ENCODE data around the gene FGD6.
"Not testable (repeated sequence)": the region's sequence is repeated elsewhere in the genome, so short reads cannot be mapped to it uniquely, and the experiment has no call there.

Gene FGD6

DNA sequence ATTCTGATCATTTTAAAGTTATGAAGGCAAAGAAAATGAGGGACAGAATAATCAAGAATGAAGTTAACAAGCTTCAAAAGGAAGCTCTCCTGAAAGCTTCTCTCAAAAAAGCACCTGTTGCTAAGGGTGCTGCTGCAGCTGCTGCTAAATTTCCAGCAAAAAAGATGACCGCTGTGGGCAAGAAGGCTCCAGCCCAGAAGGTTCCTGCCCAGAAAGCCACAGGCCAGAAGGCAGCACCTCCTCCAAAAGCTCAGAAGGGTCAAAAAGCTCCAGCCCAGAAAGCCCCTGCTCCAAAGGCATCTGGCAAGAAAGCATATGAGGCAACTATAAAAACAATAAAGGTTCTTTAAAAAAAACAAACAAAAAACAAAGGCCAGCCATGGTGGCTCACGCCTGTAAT lies 91.2 kb downstream of the FGD6 start:
- no peak for DNase-seq (ENCODE audit: low read depth in 2 of 2)

DNA sequence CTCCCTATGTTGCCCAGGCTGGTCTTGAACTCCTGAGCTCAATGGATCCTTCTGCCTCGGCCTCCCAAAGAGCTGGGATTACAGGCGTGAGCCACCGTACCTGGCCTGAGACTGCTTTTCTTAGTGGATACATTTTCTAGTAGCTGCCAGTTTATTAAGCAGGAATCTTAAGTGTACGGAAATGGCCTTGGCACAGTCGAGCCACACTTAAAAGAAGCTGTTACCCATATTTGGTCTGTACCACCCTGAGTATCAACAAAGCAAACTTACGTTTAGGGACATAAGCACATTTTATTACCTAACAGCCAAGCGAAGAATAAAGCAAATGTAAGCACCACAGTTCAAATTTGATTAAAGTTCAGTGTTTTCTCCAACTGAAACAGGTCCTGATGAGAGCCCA lies 93.2 kb downstream of the FGD6 start:
- DNase-seq (ENCODE audit: low read depth in 2 of 2), result no peak

DNA sequence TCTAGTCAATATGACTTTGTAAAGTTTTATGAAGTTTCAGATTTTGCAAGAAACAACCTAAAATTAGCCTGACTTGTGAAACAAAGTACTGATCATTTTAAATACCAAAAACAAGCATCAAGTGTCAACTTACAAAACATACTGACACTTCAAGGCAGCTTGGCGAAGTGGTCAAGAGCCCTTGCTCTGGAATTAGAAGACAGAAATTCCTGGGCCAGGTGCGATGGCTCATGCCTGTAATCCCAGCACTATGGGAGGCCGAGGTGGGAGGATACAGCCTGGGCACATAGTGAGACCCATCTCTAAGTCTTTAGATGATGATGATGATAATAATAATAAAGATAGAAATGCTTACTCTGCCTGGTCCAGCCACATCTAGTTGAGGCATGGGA lies 98.5 kb downstream of the FGD6 start:
- no peak for DNase-seq (ENCODE audit: low read depth in 2 of 2)

DNA sequence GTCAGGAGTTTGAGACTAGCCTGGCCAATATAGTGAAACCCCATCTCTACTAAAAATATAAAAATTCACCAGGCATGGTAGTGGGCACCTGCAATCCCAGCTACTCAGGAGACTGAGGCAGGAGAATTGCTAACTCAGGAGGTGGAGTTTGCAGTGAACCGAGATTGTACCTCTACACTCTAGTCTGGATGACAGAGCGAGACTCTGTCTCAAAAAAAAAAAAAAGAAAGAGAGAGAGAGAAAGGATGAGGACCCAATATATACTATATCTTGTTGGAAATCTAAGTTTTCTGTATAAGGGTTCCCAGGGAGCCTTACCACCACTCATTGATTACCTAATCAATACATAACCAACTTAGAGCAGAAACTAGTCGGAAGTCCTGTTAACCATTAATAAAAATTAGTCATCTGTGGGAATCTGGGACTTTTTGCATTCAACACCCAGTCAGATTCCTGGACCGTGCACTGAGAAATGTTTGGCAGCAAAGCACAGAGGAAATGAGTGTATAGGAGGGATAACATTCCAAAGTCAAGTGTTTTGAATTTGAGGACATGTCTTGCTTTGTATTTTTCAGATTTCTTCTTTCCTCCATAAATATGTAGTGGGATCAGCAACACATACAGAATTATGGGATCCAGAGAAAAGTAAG lies 99.0 kb downstream of the FGD6 start:
- DNase-seq (ENCODE audit: low read depth in 2 of 2), result no peak

DNA sequence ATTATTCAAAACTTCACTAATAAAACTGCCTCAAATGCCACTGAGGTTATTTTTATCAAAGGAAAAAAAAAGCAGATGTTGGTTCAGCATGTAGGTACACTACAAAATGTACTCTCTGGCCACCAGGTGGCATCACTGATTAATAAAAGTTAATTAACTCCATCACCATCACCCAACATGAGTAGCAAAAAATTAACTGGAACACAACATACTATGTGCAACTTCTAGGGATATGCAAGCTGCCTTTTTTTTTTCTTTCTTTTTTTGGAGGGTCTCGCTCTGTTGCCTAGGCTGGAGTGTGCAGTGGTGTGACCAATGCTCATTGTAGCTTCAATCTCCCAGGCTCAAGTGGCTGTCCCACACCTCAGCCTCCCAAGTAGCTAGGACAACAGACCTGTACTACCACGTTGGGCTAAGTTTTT lies 100.1 kb downstream of the FGD6 start:
- peak; percentile 21 to 48 for DNase-seq (ENCODE audit: low read depth in 2 of 2)

DNA sequence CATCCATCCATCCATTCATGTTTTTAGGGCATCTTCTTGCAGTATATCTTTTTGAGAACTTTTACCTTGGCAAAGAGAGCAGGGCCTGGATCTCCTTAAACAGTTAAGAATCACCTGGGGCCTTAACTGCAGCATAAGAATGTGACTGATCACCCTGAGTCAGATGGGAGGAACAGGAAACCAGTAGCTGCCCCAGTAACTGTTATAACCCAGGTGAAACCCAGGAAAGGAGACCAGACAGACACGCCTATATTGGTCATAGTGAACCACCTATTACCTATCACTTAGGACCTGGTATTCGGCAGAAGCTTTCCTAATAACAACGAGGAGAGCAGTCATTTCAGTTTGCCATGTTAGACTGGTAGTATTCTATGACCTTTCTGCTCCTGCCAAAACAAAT lies 100.5 kb downstream of the FGD6 start:
- DNase-seq (ENCODE audit: low read depth in 2 of 2), result no peak

DNA sequence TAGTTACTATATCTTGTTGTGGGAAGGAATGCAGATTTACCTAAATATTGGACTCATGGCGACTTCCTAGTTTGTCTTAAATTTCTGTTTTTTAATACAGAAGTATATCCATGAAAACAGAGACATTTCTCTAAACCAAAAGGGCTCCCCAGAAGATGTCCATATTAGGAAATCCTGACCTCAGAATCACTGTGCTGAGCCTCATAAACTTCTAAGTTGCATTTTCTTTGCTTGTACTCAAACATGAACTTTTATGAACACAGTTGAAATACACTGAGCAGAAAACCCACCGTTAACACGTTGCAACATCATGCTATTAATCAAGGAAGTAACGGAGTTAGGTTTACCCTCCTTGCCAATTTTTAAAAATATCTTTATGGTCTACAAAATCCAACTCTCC lies 100.9 kb downstream of the FGD6 start:
- DNase-seq (ENCODE audit: low read depth in 2 of 2), result no peak

DNA sequence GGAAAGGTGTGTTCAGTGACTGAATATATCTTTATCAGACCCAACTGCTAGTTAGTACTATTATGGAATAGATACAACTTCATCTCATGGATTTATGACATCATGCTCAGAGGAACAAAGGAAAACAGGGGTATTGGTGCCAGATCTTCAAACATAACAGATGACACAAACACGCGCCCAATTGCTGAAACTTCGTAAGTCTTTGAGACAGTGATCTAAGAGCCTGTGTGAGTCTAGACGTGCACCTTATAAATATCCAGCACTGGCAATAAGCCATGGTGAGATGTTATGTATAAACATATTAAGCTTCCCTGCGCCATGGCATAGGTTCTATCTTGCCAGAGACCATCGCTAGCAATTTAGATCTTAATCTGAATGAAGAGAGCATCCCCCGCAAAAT lies 101.6 kb downstream of the FGD6 start:
- no peak for DNase-seq (ENCODE audit: low read depth in 2 of 2)

DNA sequence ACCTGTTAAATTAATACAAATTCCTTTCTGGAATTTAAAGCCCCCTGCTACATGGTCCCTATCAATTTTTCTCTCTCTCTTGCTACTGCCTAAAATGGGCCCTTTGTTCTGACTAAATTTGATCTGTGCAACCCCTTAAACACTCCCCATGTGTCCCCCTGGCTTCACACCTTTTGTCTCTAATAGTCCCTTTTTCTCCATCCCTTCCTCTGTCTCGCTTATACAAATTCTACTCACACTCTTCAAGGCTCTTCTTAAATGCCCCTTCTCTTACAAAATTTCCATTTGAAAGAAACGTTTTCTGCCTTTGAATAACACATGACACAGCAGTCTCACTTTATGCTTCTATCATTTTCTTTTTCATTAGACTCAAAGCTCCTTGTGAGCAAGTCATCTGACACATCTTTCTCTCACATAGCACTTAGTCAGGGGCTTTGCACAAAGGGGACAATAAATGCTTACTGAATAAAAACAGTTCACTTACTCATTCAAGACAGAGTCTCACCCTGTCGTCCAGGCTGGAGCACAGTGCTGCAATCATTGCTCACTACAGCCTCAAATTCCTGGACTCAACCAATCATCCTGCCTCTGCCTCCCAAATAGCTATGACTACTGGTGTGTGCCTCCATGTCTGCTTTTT lies 102.4 kb downstream of the FGD6 start:
- no peak for DNase-seq (ENCODE audit: low read depth in 2 of 2)

DNA sequence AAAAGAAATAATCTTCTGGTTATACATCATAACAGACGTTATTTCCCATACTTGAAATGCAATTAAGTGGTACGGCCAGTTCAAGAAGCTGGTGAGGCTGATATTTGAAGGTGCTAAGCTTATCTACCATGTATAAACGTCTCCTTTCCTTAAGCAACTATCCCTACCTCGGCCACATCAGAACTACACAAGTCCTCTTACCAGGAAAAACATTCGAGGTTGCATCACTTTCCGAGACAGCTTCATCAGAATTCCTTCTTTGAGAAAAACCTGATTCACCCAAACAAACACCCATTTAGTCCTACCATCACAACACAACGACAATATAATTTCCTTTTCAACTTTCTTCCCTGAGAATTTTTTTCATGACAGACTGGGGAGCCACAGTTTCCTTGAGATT lies 109.9 kb downstream of the FGD6 start:
- no peak for DNase-seq (ENCODE audit: low read depth in 2 of 2)

DNA sequence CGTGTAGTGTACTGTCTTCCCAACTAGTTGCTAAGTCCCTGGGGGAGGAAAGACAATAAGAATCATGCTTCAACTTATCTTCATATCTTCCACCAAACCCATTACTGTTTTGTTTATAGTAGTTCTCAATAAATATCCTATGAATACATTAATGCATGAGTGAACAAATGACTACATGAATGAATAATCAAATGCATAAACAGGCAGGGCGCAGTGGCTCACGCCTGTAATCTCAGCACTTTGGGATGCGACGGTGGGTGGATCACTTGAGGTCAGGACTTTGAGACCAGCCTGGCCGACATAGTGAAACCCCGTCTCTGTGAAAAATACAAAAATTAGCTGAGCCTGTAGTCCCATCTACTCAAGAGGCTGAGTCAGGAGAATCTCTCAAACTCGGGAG lies 111.7 kb downstream of the FGD6 start:
- no peak for DNase-seq (ENCODE audit: low read depth in 2 of 2)

DNA sequence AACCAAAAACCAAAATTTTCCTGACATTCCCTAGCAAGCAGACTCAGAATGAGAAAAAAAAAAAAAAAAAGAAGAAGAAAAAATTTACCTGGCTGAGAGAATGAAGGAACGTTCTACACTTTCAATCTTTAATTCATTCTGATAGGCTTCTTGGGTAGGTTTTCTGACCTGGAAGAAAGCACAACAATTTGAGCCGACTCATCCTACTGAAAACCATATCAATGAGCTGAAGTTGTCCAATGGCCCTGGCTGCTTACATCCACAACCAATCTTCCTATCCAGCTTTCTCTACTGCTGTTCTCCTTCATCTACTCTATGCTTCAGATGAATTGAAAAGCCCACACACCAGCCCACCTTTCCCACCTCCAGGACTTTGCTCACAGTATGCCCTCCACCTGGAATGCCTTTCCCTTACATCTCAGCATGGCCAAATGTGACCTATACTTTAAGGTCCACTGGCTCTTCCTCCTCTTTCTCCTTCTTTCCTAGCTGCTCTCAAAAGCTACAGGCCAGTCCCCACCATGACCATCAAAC lies 112.3 kb downstream of the FGD6 start:
- DNase-seq (ENCODE audit: low read depth in 2 of 2), result no peak

DNA sequence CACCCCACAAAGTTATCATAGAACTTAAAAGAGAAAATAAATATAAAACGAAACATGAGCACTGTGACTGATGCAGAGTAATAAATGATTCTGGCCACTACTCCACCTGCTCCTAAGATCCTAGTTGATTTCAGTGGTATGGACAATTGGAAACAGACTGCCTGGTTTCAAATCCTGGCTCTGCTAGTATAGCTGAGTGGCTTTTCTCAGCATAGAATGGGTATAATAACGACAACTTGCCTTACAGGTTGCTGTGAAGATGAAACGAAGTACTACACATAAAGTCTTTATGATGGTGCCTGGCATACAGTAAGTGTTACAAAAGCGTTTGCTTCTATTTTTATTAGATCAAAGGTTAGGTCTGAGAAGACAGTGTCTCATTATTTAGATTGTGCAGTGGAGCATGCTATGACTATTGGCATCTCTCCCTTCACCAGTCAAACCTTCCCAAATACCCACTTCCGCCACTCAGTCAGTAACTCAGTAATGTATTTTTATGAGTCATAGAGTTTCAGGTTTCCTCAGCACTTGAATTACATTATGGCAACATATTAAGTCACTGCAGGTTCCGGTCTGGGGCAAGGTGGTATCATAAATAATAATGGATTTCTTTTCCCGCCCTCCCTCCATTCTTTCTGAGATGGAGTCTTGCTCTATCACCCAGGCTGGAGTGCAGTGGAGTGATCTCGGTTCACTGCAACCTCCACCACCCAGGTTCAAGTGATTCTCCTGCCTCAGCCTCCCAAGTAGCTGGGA lies 114.2 kb downstream of the FGD6 start:
- peak; percentile 3 to 23 for DNase-seq (ENCODE audit: low read depth in 2 of 2)

DNA sequence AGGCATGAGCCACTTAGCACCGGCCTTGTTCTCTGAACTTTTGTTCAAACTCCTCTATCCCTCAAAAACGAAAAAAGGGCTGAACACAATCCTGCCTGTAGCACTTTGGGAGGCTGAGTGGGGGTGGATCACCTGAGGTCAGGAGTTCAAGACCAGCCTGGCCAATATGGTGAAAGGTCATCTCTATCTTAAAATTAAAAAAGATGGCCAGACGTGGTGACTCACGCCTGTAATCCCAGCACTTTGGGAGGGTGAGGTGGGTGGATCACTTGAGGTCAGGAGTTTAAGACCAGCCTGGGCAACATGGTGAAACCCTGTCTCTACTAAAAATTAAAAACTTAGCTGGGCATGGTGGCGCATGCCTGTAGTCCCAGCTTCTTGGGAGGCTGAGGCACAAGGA lies 115.3 kb downstream of the FGD6 start:
- DNase-seq (ENCODE audit: low read depth in 2 of 2), result not testable (repeated sequence)

DNA sequence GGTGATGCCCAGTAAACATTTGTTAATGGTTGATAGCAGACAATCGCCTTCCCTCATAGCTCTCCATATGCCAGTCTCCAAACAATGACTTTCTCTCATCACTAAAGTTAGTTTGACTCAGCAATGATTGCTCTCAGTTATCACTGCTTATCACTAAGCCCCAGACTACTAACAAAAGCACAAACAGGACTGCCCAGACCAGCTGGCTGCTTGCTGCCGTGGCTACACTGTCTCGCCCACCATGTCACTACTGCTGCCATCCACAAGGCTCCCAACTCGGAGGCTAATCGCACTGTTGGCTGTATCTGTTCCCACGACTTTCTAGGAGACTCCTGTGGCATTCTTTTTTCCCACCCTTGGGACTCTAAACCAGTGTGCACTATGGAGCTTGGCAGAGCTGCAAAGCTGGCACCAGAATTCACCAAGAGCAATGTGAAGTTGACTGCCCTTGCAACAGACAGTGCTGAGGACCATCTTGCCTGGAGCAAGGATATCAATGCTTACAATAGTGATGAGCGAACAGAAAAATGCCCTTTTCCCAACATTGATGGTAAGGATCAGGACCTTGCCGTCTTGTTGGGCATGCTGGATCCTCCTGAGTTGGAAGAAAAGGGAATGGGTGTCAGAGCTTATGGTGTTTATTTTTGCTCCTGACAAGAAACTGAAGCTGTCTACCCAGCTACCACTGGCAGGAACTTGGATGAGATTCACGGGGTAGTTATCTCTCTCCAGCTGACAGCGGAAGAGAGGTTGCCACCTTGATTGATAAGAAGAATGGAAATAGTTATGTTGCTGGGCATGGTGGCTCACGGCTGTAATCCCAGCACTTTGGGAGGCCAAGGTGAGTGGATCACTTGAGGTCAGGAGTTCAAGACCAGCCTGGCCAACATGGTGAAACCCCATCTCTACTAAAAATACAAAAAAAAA lies 116.7 kb downstream of the FGD6 start:
- no peak for DNase-seq (ENCODE audit: low read depth in 2 of 2)

DNA sequence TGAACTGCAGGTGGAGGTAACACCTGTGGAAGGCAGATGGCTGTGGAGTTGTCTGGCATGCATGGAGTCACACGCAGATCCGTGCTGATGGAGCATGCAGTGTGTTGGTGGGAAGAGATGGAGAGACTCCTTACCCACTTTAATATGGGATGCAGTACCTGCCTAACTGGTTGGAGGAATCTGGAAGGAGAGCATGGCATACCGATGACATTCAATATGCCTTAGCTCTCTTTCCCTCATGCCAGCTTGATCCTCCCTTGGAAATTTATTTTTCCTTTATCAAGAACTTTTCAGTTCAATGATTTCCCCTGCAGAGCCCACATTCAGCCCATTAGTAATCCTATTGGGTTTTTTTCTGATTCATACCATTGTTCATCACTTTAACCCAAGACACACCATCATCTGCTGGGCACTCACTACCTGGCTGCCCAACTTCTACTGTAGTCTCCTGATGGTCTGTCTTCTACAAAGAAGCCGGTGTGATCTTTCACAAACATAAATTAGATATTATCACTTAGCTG lies 117.9 kb downstream of the FGD6 start:
- DNase-seq (ENCODE audit: low read depth in 2 of 2), result no peak

DNA sequence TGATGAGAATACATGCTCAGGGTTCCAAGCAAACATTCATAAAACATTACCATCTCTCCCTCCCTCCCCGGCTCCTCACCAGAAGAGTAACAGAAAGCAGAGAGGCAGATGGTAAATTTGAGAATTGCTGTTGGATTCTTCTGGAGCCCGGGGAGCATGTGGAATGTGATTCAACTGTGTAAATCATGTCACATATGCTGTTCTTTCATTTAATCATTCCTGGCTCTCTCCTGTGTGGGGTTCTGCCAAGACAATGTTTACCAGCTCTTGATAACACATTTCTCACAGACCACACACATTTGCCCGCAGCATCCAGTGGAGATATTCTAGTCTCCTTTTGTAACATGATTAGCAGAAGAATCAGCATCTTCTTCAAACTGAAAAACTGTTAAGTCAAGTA lies 120.4 kb downstream of the FGD6 start:
- DNase-seq (ENCODE audit: low read depth in 2 of 2), result no peak

DNA sequence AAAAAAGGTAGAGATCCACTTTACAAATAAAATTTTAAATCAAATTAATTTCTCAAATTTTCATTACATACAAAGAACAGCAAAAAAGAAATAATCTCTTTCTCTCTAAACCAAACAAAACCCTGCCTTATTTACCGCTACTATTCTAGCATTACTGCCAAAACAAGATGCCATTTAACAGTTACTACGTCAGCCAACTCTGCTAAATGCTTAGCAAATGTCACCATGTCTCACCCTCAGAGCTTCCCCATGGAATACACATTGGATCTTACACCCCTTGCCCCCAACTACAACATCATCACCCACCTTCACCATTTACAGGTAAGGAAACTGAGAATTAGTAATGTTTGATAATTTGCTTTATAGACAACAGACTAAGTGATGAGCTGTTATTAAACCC lies 120.9 kb downstream of the FGD6 start:
- no peak for DNase-seq (ENCODE audit: low read depth in 2 of 2)

DNA sequence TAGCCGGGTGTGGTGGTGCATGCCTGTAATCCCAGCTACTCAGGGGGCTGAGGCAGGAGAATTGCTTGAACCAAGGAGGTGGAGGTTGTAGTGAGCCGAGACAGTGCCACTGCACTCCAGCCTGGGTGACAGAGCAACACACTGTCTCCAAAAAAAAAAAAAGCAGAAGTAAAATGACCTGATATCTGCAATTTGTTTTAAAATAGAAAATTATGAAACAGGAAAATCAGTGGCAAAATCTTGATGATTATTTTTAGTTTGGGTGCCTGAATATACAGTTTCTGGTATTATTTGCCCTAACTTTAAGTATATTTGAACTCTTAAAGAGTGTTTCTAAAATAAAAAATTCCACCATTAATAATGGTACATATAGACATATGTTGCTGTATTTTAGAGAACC lies 121.4 kb downstream of the FGD6 start:
- DNase-seq (ENCODE audit: low read depth in 2 of 2), result not testable (repeated sequence)

DNA sequence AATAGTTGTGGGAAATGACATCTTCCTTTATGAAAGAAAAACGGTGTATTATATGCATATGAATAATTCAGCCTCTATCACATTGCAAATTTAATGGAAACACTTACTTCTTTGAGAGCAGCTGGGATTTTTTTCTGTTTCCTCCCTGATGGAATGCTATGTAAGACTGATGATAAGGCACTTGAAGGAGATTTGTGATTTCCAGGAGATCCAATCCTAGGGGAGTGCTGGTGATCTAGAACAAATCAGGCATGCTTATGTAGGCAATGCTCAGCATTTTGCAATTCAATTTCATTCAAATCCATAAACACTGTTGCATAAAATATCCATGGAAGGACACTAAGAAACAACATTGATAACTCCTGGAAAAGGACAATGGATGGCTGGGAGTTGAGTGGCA lies 127.8 kb downstream of the FGD6 start:
- DNase-seq (ENCODE audit: low read depth in 2 of 2), result no peak

DNA sequence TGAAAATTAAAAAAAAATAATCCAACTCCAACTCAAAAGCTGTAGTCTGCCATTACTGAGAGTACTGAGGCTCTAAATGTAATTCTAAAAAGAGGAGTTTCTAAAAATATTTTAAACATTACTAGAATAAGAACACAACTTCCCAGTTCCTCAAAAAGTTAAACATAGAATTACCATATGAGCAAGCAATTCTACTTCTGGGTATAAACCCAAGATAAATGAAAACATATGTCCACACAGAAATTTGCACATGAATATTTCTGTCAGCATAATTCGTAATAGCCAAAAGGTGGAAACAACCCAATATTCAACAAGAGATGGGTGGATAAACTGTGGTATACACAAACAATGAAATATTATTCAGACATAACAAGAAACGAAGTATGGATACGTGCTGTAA lies 128.9 kb downstream of the FGD6 start:
- no peak for DNase-seq (ENCODE audit: low read depth in 2 of 2)

DNA sequence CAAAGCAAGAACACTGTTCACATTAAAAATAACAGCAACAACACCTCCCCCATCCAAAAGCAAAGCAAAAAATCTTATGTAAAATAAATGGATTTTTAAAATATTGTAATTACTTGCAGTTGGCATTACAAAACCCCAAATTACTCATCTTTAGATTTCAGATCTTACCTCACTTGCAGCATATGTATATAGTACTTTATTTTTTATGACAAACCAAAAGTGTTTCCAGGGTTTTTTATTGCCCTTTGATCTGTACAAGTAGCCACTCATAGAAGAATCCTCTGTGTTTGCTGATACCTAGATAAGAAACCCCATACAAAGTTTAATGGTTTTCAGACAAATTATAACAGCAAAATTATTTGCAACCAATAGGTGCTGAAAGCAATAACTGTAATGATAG lies 131.7 kb downstream of the FGD6 start:
- DNase-seq (ENCODE audit: low read depth in 2 of 2), result no peak
